ENCODE results near the gene GALNT12.

Gene GALNT12

DNA sequence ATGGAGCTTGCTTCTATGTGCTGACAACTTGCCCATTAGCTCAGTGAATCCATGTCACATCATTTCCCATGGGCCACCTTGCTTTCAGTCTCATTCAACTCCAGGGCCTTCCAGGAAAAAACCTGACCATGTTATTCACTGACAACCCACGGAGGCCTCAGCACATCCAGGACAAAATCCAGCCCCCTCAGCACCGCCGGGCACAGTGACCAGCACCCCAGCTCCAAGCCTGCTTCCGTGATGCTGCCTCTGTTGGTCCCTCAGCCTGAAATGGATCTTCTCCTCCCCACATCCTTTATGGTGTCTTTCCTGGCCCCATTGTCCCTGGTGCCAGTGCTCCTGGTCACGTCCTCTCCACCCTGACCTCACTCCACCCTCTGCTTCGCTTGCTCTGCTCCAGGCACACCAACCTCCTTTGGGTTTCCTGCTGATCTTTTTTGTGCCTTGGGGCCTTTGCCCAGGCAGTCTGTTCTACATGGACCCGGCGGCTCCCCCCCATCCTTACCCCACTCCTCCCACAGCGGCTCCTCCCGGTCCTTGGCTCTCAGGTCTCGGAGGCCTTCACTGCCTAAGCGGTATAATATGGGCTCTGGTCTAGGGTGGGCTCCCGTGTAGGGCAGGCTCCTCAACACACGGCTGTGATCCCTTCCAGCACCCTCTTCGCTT is 36.1 kb upstream of the GALNT12 start:
- Histone ChIP-seq H3K36me3 (ENCODE audit: insufficient read depth, low read length) (peaks cover 29% of the 10 kb centered on the region), H3K4me1 (ENCODE audit: insufficient read depth, low read length, severe bottlenecking) (no peaks in the 10 kb centered on the region), H3K27me3 (ENCODE audit: insufficient read depth, low read length) (no peaks in the 10 kb centered on the region), H3F3A (ENCODE audit: insufficient read depth, low read length) (no peaks in the 10 kb centered on the region), H3K9me3 (ENCODE audit: low read length) (no peaks in the 10 kb centered on the region), H3K9ac (ENCODE audit: low read length) (no peak overlapping the region), H3K9me2 (ENCODE audit: low read depth, low read length) (no peaks in the 10 kb centered on the region), H2AFZ (ENCODE audit: low read length) (no peak overlapping the region), H4K20me1 (ENCODE audit: insufficient read depth, low read length) (no peaks in the 10 kb centered on the region), H3K4me2 (ENCODE audit: low read length) (no peak overlapping the region), H3K4me3 (ENCODE audit: low read depth, low read length, poor library complexity, severe bottlenecking) (no peak overlapping the region), H3K27ac (ENCODE audit: low read depth, low read length, poor library complexity, severe bottlenecking) (no peak overlapping the region), H3K79me2 (ENCODE audit: insufficient read depth, low read length) (no peaks in the 10 kb centered on the region)
- TF ChIP-seq EZH2 (IDR thresholded peaks at IDR 0.05; ENCODE audit: borderline replicate concordance, low read length), result no peak
- TF ChIP-seq, protein P1, sequence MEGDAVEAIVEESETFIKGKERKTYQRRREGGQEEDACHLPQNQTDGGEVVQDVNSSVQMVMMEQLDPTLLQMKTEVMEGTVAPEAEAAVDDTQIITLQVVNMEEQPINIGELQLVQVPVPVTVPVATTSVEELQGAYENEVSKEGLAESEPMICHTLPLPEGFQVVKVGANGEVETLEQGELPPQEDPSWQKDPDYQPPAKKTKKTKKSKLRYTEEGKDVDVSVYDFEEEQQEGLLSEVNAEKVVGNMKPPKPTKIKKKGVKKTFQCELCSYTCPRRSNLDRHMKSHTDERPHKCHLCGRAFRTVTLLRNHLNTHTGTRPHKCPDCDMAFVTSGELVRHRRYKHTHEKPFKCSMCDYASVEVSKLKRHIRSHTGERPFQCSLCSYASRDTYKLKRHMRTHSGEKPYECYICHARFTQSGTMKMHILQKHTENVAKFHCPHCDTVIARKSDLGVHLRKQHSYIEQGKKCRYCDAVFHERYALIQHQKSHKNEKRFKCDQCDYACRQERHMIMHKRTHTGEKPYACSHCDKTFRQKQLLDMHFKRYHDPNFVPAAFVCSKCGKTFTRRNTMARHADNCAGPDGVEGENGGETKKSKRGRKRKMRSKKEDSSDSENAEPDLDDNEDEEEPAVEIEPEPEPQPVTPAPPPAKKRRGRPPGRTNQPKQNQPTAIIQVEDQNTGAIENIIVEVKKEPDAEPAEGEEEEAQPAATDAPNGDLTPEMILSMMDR (IDR thresholded peaks at IDR 0.05; ENCODE audit: low read length), result no peak

DNA sequence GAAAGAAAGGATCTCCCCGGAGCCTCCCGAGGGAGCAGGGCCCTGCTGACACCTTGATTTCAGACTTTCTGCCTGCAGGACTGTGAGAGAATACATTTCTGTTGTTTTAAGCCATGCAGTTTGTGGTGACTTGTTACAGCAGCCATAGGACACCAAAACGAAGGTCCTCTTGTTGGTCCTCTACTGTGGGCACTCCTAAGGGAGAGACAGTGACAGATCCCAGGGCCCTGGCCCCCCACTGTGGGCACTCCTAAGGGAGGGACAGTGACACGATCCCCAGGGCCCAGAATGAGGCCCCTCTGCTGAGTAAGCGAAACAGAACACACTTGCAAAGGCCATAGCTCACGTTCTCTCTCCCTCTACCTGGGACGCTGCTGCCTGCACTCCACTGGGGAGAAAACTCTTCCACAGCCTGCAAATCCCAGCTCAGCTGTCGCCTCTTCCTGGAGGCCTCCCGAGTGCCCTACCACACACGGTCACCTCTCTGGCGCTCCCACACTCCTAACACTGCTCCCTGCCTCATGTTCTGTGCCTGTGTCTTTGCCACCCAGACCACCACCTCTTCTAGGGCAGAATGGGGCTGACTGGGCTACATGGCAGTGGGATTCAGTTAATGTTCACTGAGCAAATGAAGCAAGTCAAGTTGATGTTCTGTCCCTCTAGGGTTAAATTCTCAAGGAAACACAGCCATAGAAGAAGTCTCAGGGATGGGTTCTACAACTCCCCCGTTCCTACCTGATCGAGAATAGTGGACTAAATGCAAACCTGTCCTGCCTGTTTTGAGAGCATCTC is 34.9 kb upstream of the GALNT12 start:
- Histone ChIP-seq H3F3A (ENCODE audit: insufficient read depth, low read length) (no peaks in the 10 kb centered on the region), H4K20me1 (ENCODE audit: insufficient read depth, low read length) (no peaks in the 10 kb centered on the region), H3K36me3 (ENCODE audit: insufficient read depth, low read length) (peaks cover 29% of the 10 kb centered on the region), H3K4me2 (ENCODE audit: low read length) (no peak overlapping the region), H2AFZ (ENCODE audit: low read length) (no peak overlapping the region), H3K27me3 (ENCODE audit: insufficient read depth, low read length) (no peaks in the 10 kb centered on the region), H3K79me2 (ENCODE audit: insufficient read depth, low read length) (no peaks in the 10 kb centered on the region), H3K27ac (ENCODE audit: low read depth, low read length, poor library complexity, severe bottlenecking) (no peak overlapping the region), H3K4me3 (ENCODE audit: low read depth, low read length, poor library complexity, severe bottlenecking) (no peak overlapping the region), H3K4me1 (ENCODE audit: insufficient read depth, low read length, severe bottlenecking) (no peaks in the 10 kb centered on the region), H3K9me3 (ENCODE audit: low read length) (no peaks in the 10 kb centered on the region), H3K9ac (ENCODE audit: low read length) (no peak overlapping the region), H3K9me2 (ENCODE audit: low read depth, low read length) (no peaks in the 10 kb centered on the region)
- no peak for TF ChIP-seq EZH2 (IDR thresholded peaks at IDR 0.05; ENCODE audit: borderline replicate concordance, low read length)
- TF ChIP-seq, protein P1 (IDR thresholded peaks at IDR 0.05; ENCODE audit: low read length), result no peak

DNA sequence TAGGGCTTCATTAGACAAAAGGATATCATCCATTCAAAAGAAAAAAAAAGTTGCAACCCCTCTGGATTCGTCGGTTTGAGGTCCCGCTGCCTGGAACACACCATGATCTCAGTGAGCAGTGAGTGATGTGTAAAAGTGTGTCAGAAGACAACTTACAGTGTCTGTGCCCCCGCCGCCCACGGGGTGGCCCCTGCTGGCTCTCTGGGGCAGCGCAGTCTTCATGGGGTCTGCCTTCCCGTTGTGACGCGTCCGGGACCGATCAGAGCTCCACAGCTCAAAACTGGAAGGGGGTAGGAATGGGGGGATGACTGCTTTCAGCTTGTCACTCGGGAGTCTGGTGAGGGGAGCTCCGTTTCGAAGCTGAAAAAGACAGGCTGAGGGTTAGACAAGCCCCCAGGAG is 33.7 kb upstream of the GALNT12 start:
- H3F3A ChIP-seq (ENCODE audit: insufficient read depth, low read length), result no peaks in the 10 kb centered on the region
- H3K27ac ChIP-seq (ENCODE audit: low read depth, low read length, poor library complexity, severe bottlenecking), result no peak overlapping the region
- no peaks in the 10 kb centered on the region for H3K9me3 ChIP-seq (ENCODE audit: low read length)
- TF ChIP-seq, protein P1 (IDR thresholded peaks at IDR 0.05; ENCODE audit: low read length), result no peak
- TF ChIP-seq EZH2 (IDR thresholded peaks at IDR 0.05; ENCODE audit: borderline replicate concordance, low read length), result no peak
- no peaks in the 10 kb centered on the region for H3K27me3 ChIP-seq (ENCODE audit: insufficient read depth, low read length)
- H3K4me3 ChIP-seq (ENCODE audit: low read depth, low read length, poor library complexity, severe bottlenecking), result no peak overlapping the region
- H3K4me1 ChIP-seq (ENCODE audit: insufficient read depth, low read length, severe bottlenecking), result no peaks in the 10 kb centered on the region
- H4K20me1 ChIP-seq (ENCODE audit: insufficient read depth, low read length), result no peaks in the 10 kb centered on the region
- no peak overlapping the region for H2AFZ ChIP-seq (ENCODE audit: low read length)
- H3K36me3 ChIP-seq (ENCODE audit: insufficient read depth, low read length), result peaks cover 29% of the 10 kb centered on the region
- no peaks in the 10 kb centered on the region for H3K9me2 ChIP-seq (ENCODE audit: low read depth, low read length)
- no peaks in the 10 kb centered on the region for H3K79me2 ChIP-seq (ENCODE audit: insufficient read depth, low read length)
- no peak overlapping the region for H3K4me2 ChIP-seq (ENCODE audit: low read length)
- H3K9ac ChIP-seq (ENCODE audit: low read length), result no peak overlapping the region
